H1 (cell line): ENCODE results near the gene JPT2. TPM values are rescaled to one million over a fixed set of nuclear protein-coding genes. Genes with fewer than 3 reads are reported as not detected.

Source experiments
- CTCF ChIA-PET: fragments of 300-600 bp; sonication (Branson Sonifier 250); formaldehyde crosslinking; loops from one replicate; lab custom pipeline; 2021; ENCODE audit not compliant: partially characterized antibody; lab: Charles Lee
- POLR2A ChIA-PET: fragments of 300-600 bp; sonication (Branson Sonifier 250); formaldehyde crosslinking; loops from one replicate; lab custom pipeline; 2021; ENCODE audit warnings: inconsistent platforms; ENCODE audit not compliant: partially characterized antibody; lab: Charles Lee
- DNase-seq, 2 experiments: peaks; one replicate each; pipeline versions ENCODE4 v3.0.0 to v3.0.0-alpha.2; 2010 to 2022; ENCODE audit warnings: low spot score in 2 of 2, low read depth in 1 of 2, mixed read lengths in 1 of 2
- FAIRE-seq: peaks from 2 replicates; lab custom pipeline; 2011; peaks lifted over from hg19 to GRCh38; lab: Jason Lieb, UNC
- H2AFZ ChIP-seq: 2 replicates; pipeline ENCODE4 v1.8.1; 2012; ENCODE audit warnings: low read length, inconsistent platforms
- H2AK5ac ChIP-seq: 2 replicates; pipeline ENCODE4 v1.6.1; 2013; ENCODE audit warnings: low read depth, low read length
- H2BK120ac ChIP-seq: replicated peaks from 2 replicates; pipeline ENCODE3; 2013; ENCODE audit warnings: low read depth, low read length, inconsistent platforms
- H2BK12ac ChIP-seq: 2 replicates; pipeline ENCODE4 v1.6.1; 2013; ENCODE audit warnings: low read depth, low read length
- H2BK15ac ChIP-seq: 2 replicates; pipeline ENCODE4 v1.6.1; 2013; ENCODE audit warnings: low read length
- H2BK20ac ChIP-seq: 2 replicates; pipeline ENCODE4 v1.6.1; 2013; ENCODE audit warnings: low read length
- H2BK5ac ChIP-seq: 2 replicates; pipeline ENCODE4 v1.6.1; 2013; ENCODE audit warnings: low read depth, low read length
- H3K14ac ChIP-seq: 2 replicates; pipeline ENCODE4 v1.6.1; 2013; ENCODE audit warnings: inconsistent platforms; ENCODE audit not compliant: insufficient read length
- H3K18ac ChIP-seq: 2 replicates; pipeline ENCODE4 v1.6.1; 2013; ENCODE audit warnings: low read length; ENCODE audit errors: extremely low read depth
- H3K23ac ChIP-seq: 2 replicates; pipeline ENCODE4 v1.6.1; 2013; ENCODE audit warnings: inconsistent platforms; ENCODE audit not compliant: insufficient read length
- H3K23me2 ChIP-seq: 2 replicates; pipeline ENCODE4 v1.6.1; 2013; ENCODE audit warnings: low read depth, low read length
- H3K27ac ChIP-seq: 2 replicates; pipeline ENCODE4 v1.6.1; 2011; ENCODE audit warnings: low read depth, low read length, inconsistent platforms
- H3K27me3 ChIP-seq, 4 experiments: replicated peaks in 1 of 4; 1 replicate in 1 of 4; 2 replicates in 3 of 4; pipeline versions ENCODE4 v1.6.1 to v1.8.1; 2011 to 2013; ENCODE audit warnings: low read length in 3 of 4, mild to moderate bottlenecking in 3 of 4, inconsistent platforms in 2 of 4, mixed read lengths in 2 of 4, moderate library complexity in 1 of 4; ENCODE audit not compliant: control insufficient read depth in 3 of 4, insufficient read depth in 3 of 4; ENCODE audit errors: extremely low read depth in 1 of 4
- H3K36me3 ChIP-seq, 4 experiments: 2 replicates each; pipeline versions ENCODE4 v1.6.1 to v1.8.1; 2011 to 2013; ENCODE audit warnings: mild to moderate bottlenecking in 4 of 4, low read length in 3 of 4, moderate library complexity in 2 of 4, control low read depth in 1 of 4, inconsistent platforms in 1 of 4; ENCODE audit not compliant: insufficient read depth in 4 of 4, control insufficient read depth in 2 of 4
- H3K4ac ChIP-seq: replicated peaks from 2 replicates; pipeline ENCODE3; 2013; ENCODE audit warnings: low read length, low read depth, mixed read lengths, inconsistent platforms; ENCODE audit not compliant: insufficient read length
- H3K4me1 ChIP-seq, 4 experiments: replicated peaks in 1 of 4; 1 replicate in 1 of 4; 2 replicates in 3 of 4; pipeline versions ENCODE4 v1.6.1 to v1.8.1; 2011 to 2013; ENCODE audit warnings: low read length in 3 of 4, inconsistent platforms in 2 of 4, mixed read lengths in 1 of 4; ENCODE audit not compliant: insufficient read depth in 4 of 4, control insufficient read depth in 3 of 4
- H3K4me2 ChIP-seq, 2 experiments: 2 replicates each; pipeline versions ENCODE4 v1.6.1 to v1.8.1; 2011 to 2013; ENCODE audit warnings: low read depth in 2 of 2, low read length in 2 of 2, control low read depth in 1 of 2, inconsistent platforms in 1 of 2, mild to moderate bottlenecking in 1 of 2; ENCODE audit not compliant: insufficient read depth in 1 of 2
- H3K4me3 ChIP-seq, 4 experiments: fragments of 200-600, 300-600 bp in 1 of 4; sonication (generic), shearing (Covaris generic), sonication (Bioruptor Twin) in 1 of 4; 2 replicates each; pipeline versions ENCODE4 v1.5.1 to v1.8.1; 2011 to 2016; ENCODE audit warnings: low read length in 4 of 4, low read depth in 3 of 4, control low read depth in 2 of 4, inconsistent platforms in 2 of 4, mild to moderate bottlenecking in 2 of 4, mixed read lengths in 1 of 4, moderate library complexity in 1 of 4; ENCODE audit not compliant: insufficient read depth in 2 of 4; ENCODE audit errors: extremely low read depth in 1 of 4
- H3K56ac ChIP-seq: replicated peaks from 2 replicates; pipeline ENCODE3; 2013; ENCODE audit warnings: low read depth, mild to moderate bottlenecking, mixed read lengths, low read length, inconsistent platforms; ENCODE audit not compliant: insufficient read length
- H3K79me1 ChIP-seq: 2 replicates; pipeline ENCODE4 v1.6.1; 2013; ENCODE audit warnings: low read depth, low read length, control low read depth
- H3K79me2 ChIP-seq, 2 experiments: 2 replicates each; pipeline versions ENCODE4 v1.6.1 to v1.8.1; 2012 to 2013; ENCODE audit warnings: low read length in 2 of 2, mild to moderate bottlenecking in 2 of 2, inconsistent platforms in 1 of 2; ENCODE audit not compliant: insufficient read depth in 2 of 2, control insufficient read depth in 1 of 2
- H3K9ac ChIP-seq, 4 experiments: replicated peaks in 1 of 4; 1 replicate in 1 of 4; 2 replicates in 3 of 4; pipeline versions ENCODE4 v1.6.1 to v1.8.1; 2011 to 2013; ENCODE audit warnings: low read depth in 3 of 4, low read length in 3 of 4, control low read depth in 2 of 4, mild to moderate bottlenecking in 2 of 4, moderate library complexity in 2 of 4, inconsistent platforms in 1 of 4; ENCODE audit errors: extremely low read depth in 1 of 4
- H3K9me3 ChIP-seq, 2 experiments: 2 replicates each; pipeline versions ENCODE4 v1.6.1 to v1.8.1; 2012 to 2013; ENCODE audit warnings: mild to moderate bottlenecking in 2 of 2, moderate library complexity in 2 of 2, control low read depth in 1 of 2, inconsistent platforms in 1 of 2, low read depth in 1 of 2, low read length in 1 of 2, mixed read lengths in 1 of 2; ENCODE audit not compliant: insufficient read depth in 2 of 2
- H4K20me1 ChIP-seq, 2 experiments: replicated peaks in 1 of 2; 2 replicates each; pipeline versions ENCODE3 to v1.8.1; 2011 to 2013; ENCODE audit warnings: inconsistent platforms in 2 of 2, low read length in 2 of 2, mild to moderate bottlenecking in 1 of 2; ENCODE audit not compliant: insufficient read depth in 2 of 2, control insufficient read depth in 1 of 2
- H4K5ac ChIP-seq: 2 replicates; pipeline ENCODE4 v1.6.1; 2013; ENCODE audit warnings: low read length, low read depth, mixed read lengths, inconsistent platforms; ENCODE audit not compliant: insufficient read length
- H4K8ac ChIP-seq: 2 replicates; pipeline ENCODE4 v1.8.0; 2013; ENCODE audit warnings: mild to moderate bottlenecking, moderate library complexity, low read length, inconsistent platforms; ENCODE audit not compliant: insufficient read depth; ENCODE audit errors: extremely low read depth
- H4K91ac ChIP-seq: replicated peaks from 2 replicates; pipeline ENCODE3; 2013; ENCODE audit warnings: low read length, mixed read lengths, inconsistent platforms; ENCODE audit not compliant: insufficient read length
- CBX5 ChIP-seq: fragments of 300-800, 300-1000 bp; sonication (generic); IDR thresholded peaks from 2 replicates; pipeline ENCODE4 v1.7.1; 2016; ENCODE audit warnings: antibody characterized with exemption, low read length, low read depth
- KDM5A ChIP-seq: fragments of 200-600 bp; IDR thresholded peaks from 2 replicates; pipeline ENCODE4 v1.7.1; 2012; ENCODE audit warnings: mild to moderate bottlenecking, low read length, inconsistent platforms, mixed read lengths
- NANOG ChIP-seq: IDR thresholded peaks from 2 replicates; pipeline ENCODE4 v1.6.1; 2011; ENCODE audit warnings: low read length, low read depth, mild to moderate bottlenecking, inconsistent platforms; ENCODE audit not compliant: insufficient read depth, poor library complexity, severe bottlenecking
- TAF1 ChIP-seq: IDR thresholded peaks from 2 replicates; pipeline ENCODE4 v1.6.1; 2011; ENCODE audit warnings: mild to moderate bottlenecking, low read depth, low read length
- YY1 ChIP-seq: IDR thresholded peaks from 2 replicates; pipeline ENCODE4 v1.6.1; 2011; ENCODE audit warnings: low read depth, mild to moderate bottlenecking, low read length
- WGBS, 2 experiments: shearing (Covaris generic) in 1 of 2; methylation state at CpG; one replicate each; pipeline versions ENCODE4 v1.1.6 to v1.1.7; 2013 to 2015; ENCODE audit warnings: low lambda C conversion rate in 2 of 2, mixed read lengths in 2 of 2, inconsistent platforms in 1 of 2, low coverage in 1 of 2, missing lambda C conversion rate in 1 of 2; ENCODE audit not compliant: insufficient replicate concordance in 2 of 2, insufficient coverage in 1 of 2, insufficient read length in 1 of 2; ENCODE audit errors: extremely low coverage in 1 of 2, missing lambda C conversion rate in 1 of 2; 5-methylcytosine and 5-hydroxymethylcytosine counted together
- polyA plus RNA-seq, 7 experiments: library from polyadenylated mRNA; depleted of rRNA in 3 of 7; stranded (reverse) in 5 of 7; unstranded in 2 of 7; fragments of >200 nt in 5 of 7; fragments of 200-250 nt in 2 of 7; gene quantifications; 1 replicate in 5 of 7; 2 replicates in 1 of 7; 4 replicates in 1 of 7; pipeline versions ENCODE4 v1.2.1 to v1.2.3, GENCODE V29; 2011 to 2013; ENCODE audit warnings: missing spikeins in 2 of 7, mixed read lengths in 2 of 7
- total RNA-seq: library from RNA; stranded (reverse); fragmentation: NEBNext Ultra II Directional; extraction: Animal tissue kit (Norgen Biotek cat#: 25700); gene quantifications from 2 replicates; pipeline ENCODE4 v1.2.1, GENCODE V29; 2021

Gene JPT2
- total and polyA plus RNA-seq, 2 of the 8 experiments (the other 6 are each of a cell fraction or from before 2014, with no cell fraction given): 67.6 to 197 TPM

- no peak overlapping the region for H4K5ac ChIP-seq
- H3K27me3 ChIP-seq: no peaks in the 10 kb centered on the region
- no peak overlapping the region for H3K4me2 ChIP-seq
- H3K23ac ChIP-seq: no peak overlapping the region
- no peak overlapping the region for H3K27ac ChIP-seq
- no peak overlapping the region for H3K4ac ChIP-seq
- H3K79me2 ChIP-seq: peaks cover 16 to 83% of the 10 kb centered on the region in 2 experiments
- H4K20me1 ChIP-seq: peaks cover 28 to 31% of the 10 kb centered on the region in 2 experiments
- no peak overlapping the region for H3K4me3 ChIP-seq
- no peaks in the 10 kb centered on the region for H3K9me3 ChIP-seq
- no peak overlapping the region for H2AFZ ChIP-seq
- no peak overlapping the region for H4K91ac ChIP-seq
- no peak overlapping the region for H3K9ac ChIP-seq
- no peak overlapping the region for H2AK5ac ChIP-seq
- no peak overlapping the region for H3K56ac ChIP-seq
- H3K79me1 ChIP-seq: peaks cover 13% of the 10 kb centered on the region
- no peak overlapping the region for H2BK12ac ChIP-seq
- H3K23me2 ChIP-seq: no peaks in the 10 kb centered on the region; the same call in 1 of the 2 replicates
- DNase-seq (no peak), FAIRE-seq (no peak)
- H3K14ac ChIP-seq: no peak overlapping the region
- no peak overlapping the region for H2BK20ac ChIP-seq
- CTCF ChIA-PET: interaction anchor here (0.7 to 1.6 kb wide), 6 partner anchors 9 to 74 kb away, joined by 3 to 7 read pairs (median 4); no protein-coding TSS in a partner anchor
- H4K8ac ChIP-seq: no peak overlapping the region
- H3K18ac ChIP-seq: no peak overlapping the region
- H3K4me1 ChIP-seq: no peaks in the 10 kb centered on the region
- 92% methylated on average over 1 of the region's 1 CpG; no CpG with 5 or more reads in 1 of the 2 experiments for WGBS, 2 experiments
- H2BK120ac ChIP-seq: no peak overlapping the region
- peaks cover 33 to 77% (median 72%) of the 10 kb centered on the region in 4 experiments for H3K36me3 ChIP-seq
- H2BK15ac ChIP-seq: no peak overlapping the region
- no peak overlapping the region for H2BK5ac ChIP-seq
- POLR2A ChIA-PET: interaction anchor here (0.5 to 2.4 kb wide), 4 partner anchors 10 to 20 kb away, joined by 3 to 7 read pairs (median 6); partner anchors contain the start of gene MAPK8IP3
- TF ChIP-seq YY1 (no peak), TAF1 (no peak), CBX5 (no peak), NANOG (no peak), KDM5A (no peak)
Observed at GRCh38 chr16:1690810-1691209, 12.7 kb downstream of the JPT2 start.
